ENCODE measurements around the gene MEPCE. TPM values are rescaled to one million over a fixed set of nuclear protein-coding genes. Genes with fewer than 3 reads are reported as not detected.
"Not testable (repeated sequence)": the region's sequence is repeated elsewhere in the genome, so short reads cannot be mapped to it uniquely, and the experiment has no call there.

MEPCE gene
- total RNA-seq, 1 experiment from 2014 or later, result 43.3 TPM

GRCh38 chr7:100443096-100443840 lies 13.6 kb downstream of the MEPCE start:
- BruUV-seq (replicated peaks), result no TSS peak
- Histone ChIP-seq H3K4me3 (ENCODE audit: low read depth, low read length) (no peak overlapping the region), H3K36me3 (ENCODE audit: control insufficient read depth, insufficient read depth, low read length) (no peaks in the 10 kb centered on the region), H3K27me3 (replicated peaks; ENCODE audit: control insufficient read depth, insufficient read depth, low read length) (no peaks in the 10 kb centered on the region), H3K9me3 (no peaks in the 10 kb centered on the region), H3K4me1 (peaks cover 13% of the 10 kb centered on the region)
- Mint-ChIP-seq H3K4me3 (ENCODE audit: unreplicated experiment) (no peak overlapping the region), H3K9me3 (ENCODE audit: unreplicated experiment) (no peaks in the 10 kb centered on the region), H3K36me3 (ENCODE audit: insufficient read depth, unreplicated experiment) (no peaks in the 10 kb centered on the region), H3K4me1 (ENCODE audit: low read depth, unreplicated experiment) (no peaks in the 10 kb centered on the region), H3K27me3 (ENCODE audit: insufficient read depth, unreplicated experiment) (no peaks in the 10 kb centered on the region), H3K27ac (ENCODE audit: unreplicated experiment) (no peak overlapping the region)
- DNase-seq, result no peak
- POLR2A ChIA-PET, result interaction anchor here (0.6 kb wide), 1 partner anchor 971 kb away, joined by 6 read pairs; no protein-coding TSS in a partner anchor
- intact Hi-C loops (cut with micrococcal nuclease; ENCODE audit: unreplicated experiment), result no loop called here
- no peak for TF ChIP-seq CTCF (IDR thresholded peaks at IDR 0.05; ENCODE audit: insufficient read depth in 1 of 2, low read depth in 1 of 2, low read length in 1 of 2, severe bottlenecking in 1 of 2, unreplicated experiment in 1 of 2)
- CTCF ChIA-PET, result no interaction called here

- no peak for DNase-seq
- TF ChIP-seq CTCF (IDR thresholded peaks at IDR 0.05; ENCODE audit: insufficient read depth in 1 of 2, low read depth in 1 of 2, low read length in 1 of 2, severe bottlenecking in 1 of 2, unreplicated experiment in 1 of 2), result no peak
- POLR2A ChIA-PET, result interaction anchor here (0.5 to 1.6 kb wide), 2 partner anchors 8 to 16 kb away, joined by 5 to 6 read pairs; partner anchors contain the start of genes PPP1R35 and ZCWPW1
- Histone ChIP-seq H3K27me3 (replicated peaks; ENCODE audit: control insufficient read depth, insufficient read depth, low read length) (no peaks in the 10 kb centered on the region), H3K36me3 (ENCODE audit: control insufficient read depth, insufficient read depth, low read length) (no peaks in the 10 kb centered on the region), H3K9me3 (no peaks in the 10 kb centered on the region), H3K4me1 (peaks cover 13% of the 10 kb centered on the region), H3K4me3 (ENCODE audit: low read depth, low read length) (no peak overlapping the region)
- CTCF ChIA-PET, result interaction anchor here (1.3 kb wide), 1 partner anchor 16 kb away, joined by 6 read pairs; the partner anchor contains the start of gene ZCWPW1
- intact Hi-C loops (cut with micrococcal nuclease; ENCODE audit: unreplicated experiment), result no loop called here
- Mint-ChIP-seq H3K9me3 (ENCODE audit: unreplicated experiment) (no peaks in the 10 kb centered on the region), H3K4me3 (ENCODE audit: unreplicated experiment) (no peak overlapping the region), H3K27ac (ENCODE audit: unreplicated experiment) (peak overlapping the region; percentile 37), H3K36me3 (ENCODE audit: insufficient read depth, unreplicated experiment) (no peaks in the 10 kb centered on the region), H3K4me1 (ENCODE audit: low read depth, unreplicated experiment) (no peaks in the 10 kb centered on the region), H3K27me3 (ENCODE audit: insufficient read depth, unreplicated experiment) (no peaks in the 10 kb centered on the region)
- BruUV-seq (replicated peaks), result no TSS peak
Observed at GRCh38 chr7:100444311-100445278, 15.0 kb downstream of the MEPCE start.

GRCh38 chr7:100446040-100446439 lies 16.4 kb downstream of the MEPCE start:
- no peaks in the 10 kb centered on the region for H3K36me3 ChIP-seq (ENCODE audit: control insufficient read depth, insufficient read depth, low read length)
- H3K4me3 ChIP-seq (ENCODE audit: low read depth, low read length), result no peak overlapping the region
- no peak for DNase-seq
- TF ChIP-seq CTCF (IDR thresholded peaks at IDR 0.05; ENCODE audit: insufficient read depth in 1 of 2, low read depth in 1 of 2, low read length in 1 of 2, severe bottlenecking in 1 of 2, unreplicated experiment in 1 of 2), result no peak
- Mint-ChIP-seq H3K36me3 (ENCODE audit: insufficient read depth, unreplicated experiment) (peaks cover 10% of the 10 kb centered on the region), H3K27me3 (ENCODE audit: insufficient read depth, unreplicated experiment) (no peaks in the 10 kb centered on the region), H3K4me3 (ENCODE audit: unreplicated experiment) (no peak overlapping the region), H3K4me1 (ENCODE audit: low read depth, unreplicated experiment) (no peaks in the 10 kb centered on the region), H3K9me3 (ENCODE audit: unreplicated experiment) (no peaks in the 10 kb centered on the region), H3K27ac (ENCODE audit: unreplicated experiment) (no peak overlapping the region)
- peaks cover 13% of the 10 kb centered on the region for H3K4me1 ChIP-seq
- ChIA-PET POLR2A (no interaction called here), CTCF (interaction anchor here (1.2 kb wide), 1 partner anchor 8 kb away, joined by 3 read pairs; no protein-coding TSS in a partner anchor)
- no peaks in the 10 kb centered on the region for H3K9me3 ChIP-seq
- intact Hi-C loops (cut with micrococcal nuclease; ENCODE audit: unreplicated experiment), result no loop called here
- H3K27me3 ChIP-seq (replicated peaks; ENCODE audit: control insufficient read depth, insufficient read depth, low read length), result no peaks in the 10 kb centered on the region
- no TSS peak for BruUV-seq (replicated peaks)

- DNase-seq; H3K27ac Mint-ChIP-seq (ENCODE audit: unreplicated experiment); BruUV-seq (replicated peaks); H3K9me3 Mint-ChIP-seq (ENCODE audit: unreplicated experiment); H3K36me3 ChIP-seq (ENCODE audit: control insufficient read depth, insufficient read depth, low read length); intact Hi-C loops (cut with micrococcal nuclease; ENCODE audit: unreplicated experiment); H3K27me3 Mint-ChIP-seq (ENCODE audit: insufficient read depth, unreplicated experiment); H3K27me3 ChIP-seq (replicated peaks; ENCODE audit: control insufficient read depth, insufficient read depth, low read length); H3K4me1 Mint-ChIP-seq (ENCODE audit: low read depth, unreplicated experiment); H3K9me3 ChIP-seq; H3K4me3 ChIP-seq (ENCODE audit: low read depth, low read length); H3K4me3 Mint-ChIP-seq (ENCODE audit: unreplicated experiment): not testable (repeated sequence)
- ChIA-PET POLR2A (interaction anchor here (0.9 to 1.0 kb wide), 2 partner anchors 11 to 18 kb away, joined by 7 to 8 read pairs; partner anchors contain the start of gene ZCWPW1), CTCF (interaction anchor here (0.6 kb wide), 3 partner anchors 11 to 114 kb away, joined by 3 to 6 read pairs (median 3); no protein-coding TSS in a partner anchor)
- H3K36me3 Mint-ChIP-seq (ENCODE audit: insufficient read depth, unreplicated experiment), result peaks cover 11% of the 10 kb centered on the region
- H3K4me1 ChIP-seq, result peaks cover 13% of the 10 kb centered on the region
Observed at GRCh38 chr7:100447363-100447762, 17.7 kb downstream of the MEPCE start.

All from Caco-2 (cell line).